Activated CD8-positive, alpha-beta T cell treated with anti-CD3 and anti-CD28 coated beads for 36 hours (primary cell): ENCODE measurements around the gene TMEM132D. TPM values are rescaled to one million over a fixed set of nuclear protein-coding genes. Genes with fewer than 3 reads are reported as not detected.

Experiments used
- ATAC-seq: fragments of 200-7000 bp; cut with Tn5 transposase; one replicate; pipeline ENCODE4 v1.10.0; 2021; ENCODE audit warnings: mild to moderate bottlenecking, moderate library complexity
- CTCF ChIA-PET: fragments of 350-600 bp; sonication (Branson Sonifier 250); formaldehyde crosslinking; loops from one replicate; lab custom pipeline; 2021; ENCODE audit warnings: antibody characterized with exemption; lab: Charles Lee
- POLR2A ChIA-PET: fragments of 350-600 bp; sonication (Branson Sonifier 250); formaldehyde crosslinking; loops from one replicate; lab custom pipeline; 2021; ENCODE audit warnings: antibody characterized with exemption; lab: Charles Lee
- DNase-seq: peaks from one replicate; pipeline ENCODE4 v3.0.0-alpha.2; 2020
- H3K27ac Mint-ChIP-seq: one replicate; pipeline ENCODE4 v1.8.0; 2021; ENCODE audit warnings: mild to moderate bottlenecking, mixed read lengths
- H3K27me3 Mint-ChIP-seq: one replicate; pipeline ENCODE4 v1.8.0; 2021; ENCODE audit warnings: mixed read lengths
- H3K36me3 Mint-ChIP-seq: one replicate; pipeline ENCODE4 v1.8.0; 2021; ENCODE audit warnings: low read depth, mixed read lengths
- H3K4me1 Mint-ChIP-seq: one replicate; pipeline ENCODE4 v1.8.0; 2021; ENCODE audit warnings: low read depth, mixed read lengths
- H3K4me3 Mint-ChIP-seq: one replicate; pipeline ENCODE4 v1.8.0; 2021; ENCODE audit warnings: mild to moderate bottlenecking, moderate library complexity, mixed read lengths
- H3K9me3 Mint-ChIP-seq: one replicate; pipeline ENCODE4 v1.8.0; 2021; ENCODE audit warnings: mixed read lengths
- intact Hi-C: fragments of 100-400 bp; cut with micrococcal nuclease; formaldehyde crosslinking; loops from one replicate; pipeline ENCODE4 v1.10.0; 2022
- total RNA-seq, 2 experiments: library from RNA; stranded (reverse); gene quantifications; one replicate each; pipeline ENCODE4 v1.2.3, GENCODE V29; 2021
- TF ChIP-seq, protein P1 (sequence below): fragments of 200-600 bp; IDR thresholded peaks from one replicate; pipeline ENCODE4 v1.8.0; 2022; ENCODE audit warnings: antibody characterized with exemption, mild to moderate bottlenecking

Gene TMEM132D
- total RNA-seq, 2 experiments from 2014 or later: not detected

DNA sequence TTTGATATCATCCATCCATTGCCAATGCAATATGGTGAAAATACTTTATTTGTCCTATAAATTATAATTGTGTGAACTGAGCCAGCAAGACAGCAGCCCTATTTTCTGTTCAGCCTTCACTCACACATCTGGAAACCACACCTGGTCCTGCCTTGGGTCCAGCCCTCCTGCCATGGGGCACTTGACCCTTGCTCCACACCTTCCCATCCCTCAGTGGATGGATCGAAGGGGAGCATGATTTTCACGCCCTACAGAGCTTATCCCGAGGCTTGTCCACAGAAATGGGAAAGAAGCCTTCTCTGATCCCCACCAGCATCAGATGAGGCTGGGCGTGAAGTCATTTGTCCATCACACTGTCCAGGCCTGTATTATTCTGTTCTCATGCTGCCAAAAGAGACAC is 10.1 kb downstream of the TMEM132D start:
- ATAC-seq (no peak), DNase-seq (no peak)
- POLR2A ChIA-PET: no interaction called here
- TF ChIP-seq, protein P1, sequence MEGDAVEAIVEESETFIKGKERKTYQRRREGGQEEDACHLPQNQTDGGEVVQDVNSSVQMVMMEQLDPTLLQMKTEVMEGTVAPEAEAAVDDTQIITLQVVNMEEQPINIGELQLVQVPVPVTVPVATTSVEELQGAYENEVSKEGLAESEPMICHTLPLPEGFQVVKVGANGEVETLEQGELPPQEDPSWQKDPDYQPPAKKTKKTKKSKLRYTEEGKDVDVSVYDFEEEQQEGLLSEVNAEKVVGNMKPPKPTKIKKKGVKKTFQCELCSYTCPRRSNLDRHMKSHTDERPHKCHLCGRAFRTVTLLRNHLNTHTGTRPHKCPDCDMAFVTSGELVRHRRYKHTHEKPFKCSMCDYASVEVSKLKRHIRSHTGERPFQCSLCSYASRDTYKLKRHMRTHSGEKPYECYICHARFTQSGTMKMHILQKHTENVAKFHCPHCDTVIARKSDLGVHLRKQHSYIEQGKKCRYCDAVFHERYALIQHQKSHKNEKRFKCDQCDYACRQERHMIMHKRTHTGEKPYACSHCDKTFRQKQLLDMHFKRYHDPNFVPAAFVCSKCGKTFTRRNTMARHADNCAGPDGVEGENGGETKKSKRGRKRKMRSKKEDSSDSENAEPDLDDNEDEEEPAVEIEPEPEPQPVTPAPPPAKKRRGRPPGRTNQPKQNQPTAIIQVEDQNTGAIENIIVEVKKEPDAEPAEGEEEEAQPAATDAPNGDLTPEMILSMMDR: no peak
- intact Hi-C loops: no loop called here
- Mint-ChIP-seq H3K27ac (no peak overlapping the region), H3K27me3 (no peaks in the 10 kb centered on the region), H3K36me3 (no peaks in the 10 kb centered on the region), H3K4me3 (no peak overlapping the region), H3K9me3 (no peaks in the 10 kb centered on the region), H3K4me1 (no peaks in the 10 kb centered on the region)
- CTCF ChIA-PET: interaction anchor here (1.6 kb wide), 1 partner anchor 18 kb away, joined by 3 read pairs; no protein-coding TSS in a partner anchor

GRCh38 chr12:129887101-129887500 is 16.7 kb downstream of the TMEM132D start:
- no peak overlapping the region for H3K4me3 Mint-ChIP-seq
- TF ChIP-seq, protein P1: no peak
- ChIA-PET POLR2A (no interaction called here), CTCF (no interaction called here)
- no peaks in the 10 kb centered on the region for H3K36me3 Mint-ChIP-seq
- no peaks in the 10 kb centered on the region for H3K27me3 Mint-ChIP-seq
- no peak for DNase-seq
- ATAC-seq: no peak
- intact Hi-C loops: no loop called here
- H3K4me1 Mint-ChIP-seq: no peaks in the 10 kb centered on the region
- no peak overlapping the region for H3K27ac Mint-ChIP-seq
- H3K9me3 Mint-ChIP-seq: no peaks in the 10 kb centered on the region

- ChIA-PET POLR2A (no interaction called here), CTCF (no interaction called here)
- H3K4me3 Mint-ChIP-seq: no peak overlapping the region
- no peak for ATAC-seq
- no peaks in the 10 kb centered on the region for H3K27me3 Mint-ChIP-seq
- intact Hi-C loops: no loop called here
- H3K4me1 Mint-ChIP-seq: no peaks in the 10 kb centered on the region
- no peaks in the 10 kb centered on the region for H3K9me3 Mint-ChIP-seq
- H3K27ac Mint-ChIP-seq: no peak overlapping the region
- no peaks in the 10 kb centered on the region for H3K36me3 Mint-ChIP-seq
- no peak for DNase-seq
- TF ChIP-seq, protein P1: no peak
Measured at GRCh38 chr12:129886541-129886940, 17.3 kb downstream of the TMEM132D start.

- no peaks in the 10 kb centered on the region for H3K9me3 Mint-ChIP-seq
- intact Hi-C loops: no loop called here
- ATAC-seq (no peak), DNase-seq (no peak)
- H3K36me3 Mint-ChIP-seq: no peaks in the 10 kb centered on the region
- TF ChIP-seq, protein P1: no peak
- H3K27me3 Mint-ChIP-seq: no peaks in the 10 kb centered on the region
- CTCF ChIA-PET: no interaction called here
- H3K27ac Mint-ChIP-seq: no peak overlapping the region
- POLR2A ChIA-PET: no interaction called here
- H3K4me3 Mint-ChIP-seq: no peak overlapping the region
- H3K4me1 Mint-ChIP-seq: no peaks in the 10 kb centered on the region
Measured at GRCh38 chr12:129885287-129885686, 18.5 kb downstream of the TMEM132D start.

GRCh38 chr12:129877411-129877810 is 26.4 kb downstream of the TMEM132D start:
- ATAC-seq (no peak), DNase-seq (no peak)
- Mint-ChIP-seq H3K27me3 (peaks cover 8% of the 10 kb centered on the region), H3K36me3 (no peaks in the 10 kb centered on the region), H3K9me3 (peaks cover 3% of the 10 kb centered on the region), H3K27ac (no peak overlapping the region), H3K4me3 (no peak overlapping the region), H3K4me1 (no peaks in the 10 kb centered on the region)
- CTCF ChIA-PET: no interaction called here
- POLR2A ChIA-PET: no interaction called here
- intact Hi-C loops: no loop called here
- TF ChIP-seq, protein P1: no peak
